Measurements from ENCODE around the gene D2HGDH. TPM values are rescaled to one million over a fixed set of nuclear protein-coding genes. Genes with fewer than 3 reads are reported as not detected.
A peak's percentile ranks its signal among the peaks of the same experiment; 100 is the strongest.

Gene D2HGDH
- total and polyA plus RNA-seq, 9 of the 15 experiments (the other 6 are each of a cell fraction or from before 2014, with no cell fraction given): 0.39 to 30.8 (median 10.3) TPM

DNA sequence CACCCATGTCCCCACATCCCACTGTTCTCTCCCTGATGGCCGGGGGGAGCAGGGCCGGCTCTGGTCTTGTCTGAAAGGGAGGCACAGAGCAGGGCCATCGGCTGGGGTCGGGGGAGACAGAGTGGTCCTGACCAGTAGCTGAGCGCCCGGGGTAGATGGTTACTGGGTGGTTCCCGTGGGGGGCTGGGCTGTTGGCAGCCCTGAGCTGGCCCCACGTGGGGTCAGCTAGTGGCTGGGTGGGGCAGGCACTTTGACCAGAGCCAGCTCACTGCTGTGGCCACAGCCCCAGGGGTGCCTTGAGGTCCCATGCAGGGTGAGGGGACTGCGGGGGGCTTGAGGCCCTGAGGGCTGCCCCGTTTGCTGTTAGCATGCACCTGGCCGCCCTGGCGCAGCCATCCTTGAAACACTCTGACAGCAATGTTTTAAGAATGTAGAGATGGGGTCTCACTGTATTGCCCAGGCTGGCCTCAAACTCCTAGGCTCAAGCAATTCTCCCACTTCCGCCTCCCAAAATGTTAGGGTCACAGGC is 62.2 kb downstream of the D2HGDH start:
- Histone ChIP-seq H3K27ac (ENCODE audit: extremely low read depth, low read depth, low read length) (no peak overlapping the region), H3K9me3 (replicated peaks; ENCODE audit: control insufficient read depth, insufficient read depth, low read depth, low read length) (no peaks in the 10 kb centered on the region), H2AFZ (ENCODE audit: low read depth, low read length) (no peak overlapping the region), H3K9ac (ENCODE audit: insufficient read depth in 1 of 2, low read depth in 2 of 2, low read length in 2 of 2) (no peak overlapping the region), H3K9me1 (ENCODE audit: control insufficient read depth, insufficient read depth, low read length) (no peaks in the 10 kb centered on the region), H3K4me1 (replicated peaks in 1 of 2; ENCODE audit: control insufficient read depth in 2 of 2, insufficient read depth in 2 of 2, low read length in 2 of 2) (peaks cover 0 to 54% of the 10 kb centered on the region in 2 experiments; a peak in 2 of 5 replicates), H3K79me2 (ENCODE audit: control insufficient read depth, insufficient read depth, low read length) (no peaks in the 10 kb centered on the region), H4K20me1 (replicated peaks; ENCODE audit: control insufficient read depth, insufficient read depth, low read length) (no peaks in the 10 kb centered on the region), H3K36me3 (ENCODE audit: control insufficient read depth, insufficient read depth, low read length) (no peaks in the 10 kb centered on the region), H3K27me3 (ENCODE audit: control insufficient read depth in 2 of 2, insufficient read depth in 2 of 2, low read length in 2 of 2) (no peaks in the 10 kb centered on the region), H3K4me2 (ENCODE audit: insufficient read depth, low read length) (no peak overlapping the region), H3K4me3 (no peak overlapping the region)
- intact Hi-C loops (cut with micrococcal nuclease): no loop called here
- DNase-seq (ENCODE audit: extremely low read depth in 1 of 4, low spot score in 3 of 4): peak in 1 of 4 experiments; percentile 4
- no peak for ATAC-seq
- WGBS (ENCODE audit: insufficient coverage, low coverage, missing lambda C conversion rate): 69% methylated on average over 8 of the region's 13 CpGs
- no TSS peak for BruUV-seq (replicated peaks)
- in situ Hi-C loops (cut with MboI): no loop called here
- POLR2A ChIA-PET: interaction anchor here (0.9 kb wide), 1 partner anchor 8 kb away, joined by 3 read pairs; no protein-coding TSS in a partner anchor
- CTCF ChIA-PET (ENCODE audit: low intra/inter-chr PET ratio): no interaction called here
- TF ChIP-seq, protein P1, sequence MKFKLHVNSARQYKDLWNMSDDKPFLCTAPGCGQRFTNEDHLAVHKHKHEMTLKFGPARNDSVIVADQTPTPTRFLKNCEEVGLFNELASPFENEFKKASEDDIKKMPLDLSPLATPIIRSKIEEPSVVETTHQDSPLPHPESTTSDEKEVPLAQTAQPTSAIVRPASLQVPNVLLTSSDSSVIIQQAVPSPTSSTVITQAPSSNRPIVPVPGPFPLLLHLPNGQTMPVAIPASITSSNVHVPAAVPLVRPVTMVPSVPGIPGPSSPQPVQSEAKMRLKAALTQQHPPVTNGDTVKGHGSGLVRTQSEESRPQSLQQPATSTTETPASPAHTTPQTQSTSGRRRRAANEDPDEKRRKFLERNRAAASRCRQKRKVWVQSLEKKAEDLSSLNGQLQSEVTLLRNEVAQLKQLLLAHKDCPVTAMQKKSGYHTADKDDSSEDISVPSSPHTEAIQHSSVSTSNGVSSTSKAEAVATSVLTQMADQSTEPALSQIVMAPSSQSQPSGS (CRISPR knock-in tag; IDR thresholded peaks at IDR 0.05): no peak
- no peak for TF ChIP-seq ZNF263 (CRISPR knock-in tag; IDR thresholded peaks at IDR 0.05; ENCODE audit: borderline replicate concordance)
- TF ChIP-seq TAF7 (tag; IDR thresholded peaks at IDR 0.05): no peak
- no peak for TF ChIP-seq SRF (CRISPR knock-in tag; IDR thresholded peaks at IDR 0.05)
- TF ChIP-seq THRAP3 (IDR thresholded peaks at IDR 0.05; ENCODE audit: borderline replicate concordance): no peak
- 0 out of 2 replicates have a peak, but pooled peaks have one; percentile 10 for TF ChIP-seq ZNF121 (CRISPR knock-in tag; conservative IDR thresholded peaks at IDR 0.05)
- no peak for TF ChIP-seq RB1 (IDR thresholded peaks at IDR 0.05; ENCODE audit: low read depth)
- no peak for FAIRE-seq
